ENCODE data around the gene SEMA4G.

SEMA4G gene

GRCh38 chr10:101005361-101005760 lies 36.1 kb downstream of the SEMA4G start:
- no peaks in the 10 kb centered on the region for H3K27me3 Mint-ChIP-seq
- no peak overlapping the region for H3K27ac Mint-ChIP-seq
- no peak overlapping the region for H3K4me3 Mint-ChIP-seq
- H3K36me3 Mint-ChIP-seq = no peaks in the 10 kb centered on the region
- no peaks in the 10 kb centered on the region for H3K9me3 Mint-ChIP-seq (ENCODE audit: low read depth)
- peaks cover 4% of the 10 kb centered on the region for H3K4me1 Mint-ChIP-seq (ENCODE audit: low read depth)

GRCh38 chr10:101005869-101006567 lies 36.7 kb downstream of the SEMA4G start:
- H3K4me1 Mint-ChIP-seq (ENCODE audit: low read depth) = peaks cover 3% of the 10 kb centered on the region
- H3K36me3 Mint-ChIP-seq = no peaks in the 10 kb centered on the region
- H3K27me3 Mint-ChIP-seq = no peaks in the 10 kb centered on the region
- no peak overlapping the region for H3K4me3 Mint-ChIP-seq
- no peak overlapping the region for H3K27ac Mint-ChIP-seq
- no peaks in the 10 kb centered on the region for H3K9me3 Mint-ChIP-seq (ENCODE audit: low read depth)

- Mint-ChIP-seq H3K9me3 (ENCODE audit: low read depth) (no peaks in the 10 kb centered on the region), H3K4me1 (ENCODE audit: low read depth) (no peaks in the 10 kb centered on the region), H3K36me3 (no peaks in the 10 kb centered on the region), H3K4me3 (no peak overlapping the region), H3K27ac (no peak overlapping the region), H3K27me3 (no peaks in the 10 kb centered on the region)
Observed at GRCh38 chr10:101006593-101007098, 37.3 kb downstream of the SEMA4G start.

- Mint-ChIP-seq H3K4me1 (ENCODE audit: low read depth) (no peaks in the 10 kb centered on the region), H3K4me3 (no peak overlapping the region), H3K36me3 (no peaks in the 10 kb centered on the region), H3K27me3 (no peaks in the 10 kb centered on the region), H3K27ac (no peak overlapping the region), H3K9me3 (ENCODE audit: low read depth) (no peaks in the 10 kb centered on the region)
Observed at GRCh38 chr10:101007099-101007711, 37.9 kb downstream of the SEMA4G start.

GRCh38 chr10:101007915-101008822 lies 38.9 kb downstream of the SEMA4G start:
- Mint-ChIP-seq H3K4me3 (no peak overlapping the region), H3K27ac (no peak overlapping the region), H3K9me3 (ENCODE audit: low read depth) (no peaks in the 10 kb centered on the region), H3K4me1 (ENCODE audit: low read depth) (peaks cover 7% of the 10 kb centered on the region), H3K27me3 (no peaks in the 10 kb centered on the region), H3K36me3 (no peaks in the 10 kb centered on the region)

- no peaks in the 10 kb centered on the region for H3K36me3 Mint-ChIP-seq
- H3K27me3 Mint-ChIP-seq = no peaks in the 10 kb centered on the region
- no peak overlapping the region for H3K4me3 Mint-ChIP-seq
- no peak overlapping the region for H3K27ac Mint-ChIP-seq
- H3K4me1 Mint-ChIP-seq (ENCODE audit: low read depth) = peaks cover 9% of the 10 kb centered on the region
- H3K9me3 Mint-ChIP-seq (ENCODE audit: low read depth) = no peaks in the 10 kb centered on the region
Observed at GRCh38 chr10:101008823-101009423, 39.6 kb downstream of the SEMA4G start.

GRCh38 chr10:101010329-101010728 lies 41.0 kb downstream of the SEMA4G start:
- Mint-ChIP-seq H3K27ac (no peak overlapping the region), H3K4me3 (no peak overlapping the region), H3K27me3 (peaks cover 7% of the 10 kb centered on the region), H3K36me3 (no peaks in the 10 kb centered on the region), H3K9me3 (ENCODE audit: low read depth) (no peaks in the 10 kb centered on the region), H3K4me1 (ENCODE audit: low read depth) (peaks cover 19% of the 10 kb centered on the region)

GRCh38 chr10:101011517-101012423 lies 42.5 kb downstream of the SEMA4G start:
- Mint-ChIP-seq H3K4me3 (no peak overlapping the region), H3K27me3 (peaks cover 14% of the 10 kb centered on the region), H3K36me3 (no peaks in the 10 kb centered on the region), H3K4me1 (ENCODE audit: low read depth) (peaks cover 19% of the 10 kb centered on the region), H3K9me3 (ENCODE audit: low read depth) (no peaks in the 10 kb centered on the region), H3K27ac (no peak overlapping the region)

GRCh38 chr10:101012525-101013364 lies 43.4 kb downstream of the SEMA4G start:
- Mint-ChIP-seq H3K27me3 (peaks cover 17% of the 10 kb centered on the region), H3K36me3 (no peaks in the 10 kb centered on the region), H3K27ac (no peak overlapping the region), H3K9me3 (ENCODE audit: low read depth) (no peaks in the 10 kb centered on the region), H3K4me3 (no peak overlapping the region), H3K4me1 (ENCODE audit: low read depth) (peaks cover 19% of the 10 kb centered on the region)

- H3K27me3 Mint-ChIP-seq = peaks cover 19% of the 10 kb centered on the region
- peaks cover 19% of the 10 kb centered on the region for H3K4me1 Mint-ChIP-seq (ENCODE audit: low read depth)
- H3K4me3 Mint-ChIP-seq = no peak overlapping the region
Observed at GRCh38 chr10:101013365-101013825, 44.1 kb downstream of the SEMA4G start.

GRCh38 chr10:101014230-101014884 lies 45.1 kb downstream of the SEMA4G start:
- Mint-ChIP-seq H3K27ac (no peak overlapping the region), H3K4me1 (ENCODE audit: low read depth) (peaks cover 19% of the 10 kb centered on the region), H3K36me3 (no peaks in the 10 kb centered on the region), H3K9me3 (ENCODE audit: low read depth) (no peaks in the 10 kb centered on the region), H3K4me3 (no peak overlapping the region), H3K27me3 (peaks cover 19% of the 10 kb centered on the region)

More at GRCh38 chr10:101013365-101013825, 44.1 kb downstream of the SEMA4G start:
- Mint-ChIP-seq H3K9me3 (ENCODE audit: low read depth) (no peaks in the 10 kb centered on the region), H3K27ac (no peak overlapping the region), H3K36me3 (no peaks in the 10 kb centered on the region)

- H3K4me1 Mint-ChIP-seq (ENCODE audit: low read depth) = peaks cover 20% of the 10 kb centered on the region
- peaks cover 20% of the 10 kb centered on the region for H3K27me3 Mint-ChIP-seq
- H3K4me3 Mint-ChIP-seq = no peak overlapping the region
- no peak overlapping the region for H3K27ac Mint-ChIP-seq
- no peaks in the 10 kb centered on the region for H3K9me3 Mint-ChIP-seq (ENCODE audit: low read depth)
- no peaks in the 10 kb centered on the region for H3K36me3 Mint-ChIP-seq
Observed at GRCh38 chr10:101014966-101015581, 45.8 kb downstream of the SEMA4G start.
